ENCODE measurements around the gene LINC00305.
A peak's percentile ranks its signal among the peaks of the same experiment; 100 is the strongest.

The LINC00305 gene

GRCh38 chr18:64082054-64082453 lies 66.8 kb downstream of the LINC00305 start:
- FAIRE-seq (no peak), DNase-seq (ENCODE audit: insufficient read length) (no peak)
- no peak for TF ChIP-seq POLR2A (IDR thresholded peaks at IDR 0.05; ENCODE audit: low read depth, low read length)

GRCh38 chr18:64073971-64074370 lies 74.9 kb downstream of the LINC00305 start:
- DNase-seq (ENCODE audit: insufficient read length) (no peak), FAIRE-seq (no peak)
- TF ChIP-seq TAF1 (IDR thresholded peaks at IDR 0.05; ENCODE audit: borderline replicate concordance, low read depth, low read length), result no peak
- TF ChIP-seq POLR2AphosphoS5 (IDR thresholded peaks at IDR 0.05; ENCODE audit: low read depth, low read length), result no peak
- no peak for TF ChIP-seq POLR2A (IDR thresholded peaks at IDR 0.05; ENCODE audit: low read depth, low read length)

- FAIRE-seq, result no peak
- no peak for DNase-seq (ENCODE audit: insufficient read length)
- TF ChIP-seq POLR2A (IDR thresholded peaks at IDR 0.05; ENCODE audit: low read depth, low read length) (no peak), TAF1 (IDR thresholded peaks at IDR 0.05; ENCODE audit: borderline replicate concordance, low read depth, low read length) (no peak), POLR2AphosphoS5 (IDR thresholded peaks at IDR 0.05; ENCODE audit: low read depth, low read length) (no peak)
Observed at GRCh38 chr18:64055019-64055418, 93.9 kb downstream of the LINC00305 start.

DNA sequence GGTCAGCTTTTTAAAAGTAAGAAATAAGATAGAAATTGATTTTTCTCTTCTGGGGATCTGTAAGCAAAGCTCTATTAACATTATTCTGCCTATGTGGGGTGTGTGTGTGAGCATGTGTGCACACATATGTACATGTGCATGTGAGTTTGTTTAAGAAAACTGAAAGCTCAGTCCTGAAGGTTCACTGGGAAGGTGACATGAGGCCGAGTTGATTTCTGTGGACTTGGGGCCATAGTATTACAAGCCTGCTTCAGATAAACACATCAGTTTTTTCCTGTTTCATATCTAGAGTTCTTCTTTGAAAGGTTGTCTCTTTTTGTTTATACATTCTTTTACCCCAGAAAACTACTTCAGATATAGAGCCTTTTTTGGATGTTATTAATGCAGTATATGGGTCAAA lies 95.6 kb downstream of the LINC00305 start:
- no peak for FAIRE-seq
- DNase-seq (ENCODE audit: insufficient read length), result no peak

GRCh38 chr18:64052772-64053171 lies 96.1 kb downstream of the LINC00305 start:
- DNase-seq (ENCODE audit: insufficient read length), result no peak
- no peak for FAIRE-seq
- TF ChIP-seq TAF1 (IDR thresholded peaks at IDR 0.05; ENCODE audit: borderline replicate concordance, low read depth, low read length), result no peak
- no peak for TF ChIP-seq POLR2A (IDR thresholded peaks at IDR 0.05; ENCODE audit: low read depth, low read length)
- no peak for TF ChIP-seq POLR2AphosphoS5 (IDR thresholded peaks at IDR 0.05; ENCODE audit: low read depth, low read length)

More for the DNA sequence above, 95.6 kb downstream of the LINC00305 start:
- TF ChIP-seq TAF1 (IDR thresholded peaks at IDR 0.05; ENCODE audit: borderline replicate concordance, low read depth, low read length) (no peak), POLR2AphosphoS5 (IDR thresholded peaks at IDR 0.05; ENCODE audit: low read depth, low read length) (no peak), POLR2A (IDR thresholded peaks at IDR 0.05; ENCODE audit: low read depth, low read length) (no peak)

- TF ChIP-seq TAF1 (IDR thresholded peaks at IDR 0.05; ENCODE audit: borderline replicate concordance, low read depth, low read length) (no peak), POLR2A (IDR thresholded peaks at IDR 0.05; ENCODE audit: low read depth, low read length) (no peak), POLR2AphosphoS5 (IDR thresholded peaks at IDR 0.05; ENCODE audit: low read depth, low read length) (no peak)
- no peak for FAIRE-seq
- no peak for DNase-seq (ENCODE audit: insufficient read length)
Observed at GRCh38 chr18:64044616-64045015, 104.3 kb downstream of the LINC00305 start.

GRCh38 chr18:64042728-64043358 lies 106.0 kb downstream of the LINC00305 start:
- FAIRE-seq (no peak), DNase-seq (ENCODE audit: insufficient read length) (no peak)
- TF ChIP-seq POLR2A (IDR thresholded peaks at IDR 0.05; ENCODE audit: low read depth, low read length) (no peak), POLR2AphosphoS5 (IDR thresholded peaks at IDR 0.05; ENCODE audit: low read depth, low read length) (no peak), TAF1 (IDR thresholded peaks at IDR 0.05; ENCODE audit: borderline replicate concordance, low read depth, low read length) (no peak)

DNA sequence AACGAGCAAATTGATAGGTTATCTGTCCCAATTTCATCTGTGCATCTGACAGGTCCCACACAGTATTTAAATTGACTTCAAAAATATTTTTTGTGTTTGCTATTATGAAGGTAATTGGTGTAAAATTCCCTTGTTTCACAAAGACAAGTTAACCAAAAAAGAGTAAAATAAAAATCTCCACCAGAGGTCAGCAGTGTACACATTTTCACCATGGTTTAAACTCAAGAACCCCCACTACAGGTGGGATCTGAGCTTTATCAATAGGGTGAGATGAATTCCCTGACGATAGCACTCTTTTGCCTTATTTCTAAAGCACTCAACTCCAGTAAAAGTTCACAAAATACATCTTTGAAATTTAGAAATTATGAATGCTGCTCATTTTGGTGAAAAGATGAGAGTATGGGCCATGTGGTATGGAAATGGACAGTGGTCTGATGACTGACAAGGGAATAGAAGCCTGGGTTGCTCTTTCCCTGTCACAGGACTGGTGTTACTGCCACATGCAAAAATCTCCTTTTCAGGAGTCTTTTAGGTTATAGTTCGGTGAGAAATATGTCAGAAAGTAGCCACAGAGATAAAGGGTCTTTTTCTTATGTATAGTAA lies 111.0 kb downstream of the LINC00305 start:
- FAIRE-seq, result peak; percentile 46
- TF ChIP-seq POLR2AphosphoS5 (IDR thresholded peaks at IDR 0.05; ENCODE audit: low read depth, low read length) (no peak), POLR2A (IDR thresholded peaks at IDR 0.05; ENCODE audit: low read depth, low read length) (no peak), TAF1 (IDR thresholded peaks at IDR 0.05; ENCODE audit: borderline replicate concordance, low read depth, low read length) (no peak)
- DNase-seq (ENCODE audit: insufficient read length), result no peak

- no peak for FAIRE-seq
- no peak for TF ChIP-seq POLR2AphosphoS5 (IDR thresholded peaks at IDR 0.05; ENCODE audit: low read depth, low read length)
- TF ChIP-seq POLR2A (IDR thresholded peaks at IDR 0.05; ENCODE audit: low read depth, low read length), result no peak
- TF ChIP-seq TAF1 (IDR thresholded peaks at IDR 0.05; ENCODE audit: borderline replicate concordance, low read depth, low read length), result no peak
- DNase-seq (ENCODE audit: insufficient read length), result no peak
Observed at GRCh38 chr18:64032312-64032711, 116.6 kb downstream of the LINC00305 start.

- DNase-seq (ENCODE audit: insufficient read length) (no peak), FAIRE-seq (no peak)
- TF ChIP-seq POLR2AphosphoS5 (IDR thresholded peaks at IDR 0.05; ENCODE audit: low read depth, low read length) (no peak), TAF1 (IDR thresholded peaks at IDR 0.05; ENCODE audit: borderline replicate concordance, low read depth, low read length) (no peak), POLR2A (IDR thresholded peaks at IDR 0.05; ENCODE audit: low read depth, low read length) (no peak)
Observed at GRCh38 chr18:64031411-64031810, 117.5 kb downstream of the LINC00305 start.
